Body of pancreas (tissue), 4 donors: ENCODE results near the gene DEF6. TPM values are rescaled to one million over a fixed set of nuclear protein-coding genes. Genes with fewer than 3 reads are reported as not detected.

Experiments
- ATAC-seq: fragments of 150-250 bp; one replicate; pipeline ENCODE4 v1.9.1; 2016
- DNase-seq, 4 donors: peaks; one replicate each; pipeline ENCODE4 v3.0.0-alpha.2; 2019
- H3K27ac ChIP-seq, 4 donors: fragments of 200-600 bp; sonication (generic); 1 replicate in 3 of 4; 2 replicates in 1 of 4; pipeline versions ENCODE4 v1.5.1 to v1.6.1; 2016 to 2019; ENCODE audit warnings: mild to moderate bottlenecking in 1 of 4, mixed read lengths in 1 of 4, moderate library complexity in 1 of 4
- H3K27me3 ChIP-seq, 2 donors: fragments of 200-600 bp; sonication (generic); one replicate each; pipeline ENCODE4 v1.6.0; 2016; ENCODE audit warnings: mild to moderate bottlenecking in 1 of 2
- H3K36me3 ChIP-seq, 2 donors: fragments of 200-600 bp; sonication (generic); replicated peaks in 1 of 2; 2 replicates each; pipeline ENCODE4 v1.5.1; 2016; ENCODE audit warnings: low read depth in 2 of 2; ENCODE audit not compliant: insufficient read depth in 1 of 2
- H3K4me1 ChIP-seq: fragments of 200-600 bp; sonication (generic); one replicate; pipeline ENCODE4 v1.6.0; 2016
- H3K4me3 ChIP-seq, 2 donors: fragments of 200-600 bp; sonication (generic); 1 replicate in 1 of 2; 2 replicates in 1 of 2; pipeline ENCODE4 v1.5.1; 2016 to 2019
- H3K9me3 ChIP-seq, 3 donors: fragments of 200-600 bp; sonication (generic); 1 replicate in 2 of 3; 2 replicates in 1 of 3; pipeline ENCODE4 v1.5.1; 2016
- CTCF ChIP-seq, 7 experiments: fragments of 450-650 bp in 4 of 7; fragments of 200-600 bp in 3 of 7; sonication (generic) in 3 of 7; IDR thresholded peaks; one replicate each; pipeline ENCODE4 v1.5.1; 2016 to 2019; ENCODE audit warnings: antibody characterized with exemption in 7 of 7
- POLR2A ChIP-seq, 3 donors: fragments of 450-650 bp; IDR thresholded peaks; one replicate each; pipeline ENCODE4 v1.6.1; 2016; ENCODE audit warnings: antibody characterized with exemption in 3 of 3, mild to moderate bottlenecking in 2 of 3
- WGBS, 2 donors: methylation state at CpG; one replicate each; pipeline ENCODE4 v1.1.5; 2017; 5-methylcytosine and 5-hydroxymethylcytosine counted together
- intact Hi-C: fragments of 100-400 bp; cut with DNase I; formaldehyde crosslinking; loops from one replicate; pipeline ENCODE4 v1.15.1; 2023
- total RNA-seq, 2 donors: library from RNA; depleted of rRNA; stranded (reverse); fragments of >200 nt; gene quantifications; one replicate each; pipeline ENCODE4 v1.1.0, GENCODE V29; 2016

The DEF6 gene
- total RNA-seq, 2 donors from 2014 or later = 10.2 to 23.3 TPM

- no peak for ATAC-seq
- Histone ChIP-seq H3K36me3 (no peaks in the 10 kb centered on the region), H3K27ac (peak overlapping the region in 1 of 4 donors; percentile 32), H3K4me3 (no peak overlapping the region), H3K9me3 (no peaks in the 10 kb centered on the region), H3K4me1 (no peaks in the 10 kb centered on the region), H3K27me3 (no peaks in the 10 kb centered on the region)
- WGBS, 2 donors = 71 to 80% methylated on average over 5 to 6 of the region's 6 CpGs
- no peak for DNase-seq
- TF ChIP-seq POLR2A (IDR thresholded peaks at IDR 0.05) (no peak), CTCF (IDR thresholded peaks at IDR 0.05) (no peak)
- intact Hi-C loops = no loop called here
Observed at GRCh38 chr6:35311390-35312075, 13.9 kb downstream of the DEF6 start.

DNA sequence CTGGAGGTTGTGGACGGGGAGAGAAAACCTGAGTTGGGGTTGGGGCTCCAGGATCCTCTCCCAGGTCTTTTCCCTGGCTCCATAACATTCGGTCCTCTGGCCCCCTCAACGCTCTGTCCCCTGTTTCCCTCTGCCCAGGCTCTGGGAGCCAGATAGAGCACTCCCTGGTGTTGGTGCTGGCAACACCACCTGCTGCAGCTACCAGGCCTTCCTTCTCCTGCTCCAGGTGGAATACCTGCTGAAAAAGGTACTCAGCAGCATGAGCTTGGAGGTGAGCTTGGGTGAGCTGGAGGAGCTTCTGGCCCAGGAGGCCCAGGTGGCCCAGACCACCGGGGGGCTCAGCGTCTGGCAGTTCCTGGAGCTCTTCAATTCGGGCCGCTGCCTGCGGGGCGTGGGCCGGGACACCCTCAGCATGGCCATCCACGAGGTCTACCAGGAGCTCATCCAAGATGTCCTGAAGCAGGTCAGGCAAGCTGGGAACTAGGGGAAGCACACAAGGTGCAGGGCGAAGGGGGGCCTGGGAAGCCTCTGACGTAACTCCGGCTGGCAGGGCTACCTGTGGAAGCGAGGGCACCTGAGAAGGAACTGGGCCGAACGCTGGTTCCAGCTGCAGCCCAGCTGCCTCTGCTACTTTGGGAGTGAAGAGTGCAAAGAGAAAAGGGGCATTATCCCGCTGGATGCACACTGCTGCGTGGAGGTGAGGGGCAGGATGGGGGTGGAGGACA is 14.6 kb downstream of the DEF6 start:
- Histone ChIP-seq H3K4me1 (no peaks in the 10 kb centered on the region), H3K27me3 (no peaks in the 10 kb centered on the region), H3K27ac (peak overlapping the region in 1 of 4 donors; percentile 32), H3K9me3 (no peaks in the 10 kb centered on the region), H3K4me3 (no peak overlapping the region), H3K36me3 (no peaks in the 10 kb centered on the region)
- WGBS, 2 donors = 88 to 92% methylated on average over 11 to 19 of the region's 19 CpGs
- intact Hi-C loops = no loop called here
- no peak for DNase-seq
- no peak for ATAC-seq
- TF ChIP-seq CTCF (IDR thresholded peaks at IDR 0.05) (no peak), POLR2A (IDR thresholded peaks at IDR 0.05) (no peak)

DNA sequence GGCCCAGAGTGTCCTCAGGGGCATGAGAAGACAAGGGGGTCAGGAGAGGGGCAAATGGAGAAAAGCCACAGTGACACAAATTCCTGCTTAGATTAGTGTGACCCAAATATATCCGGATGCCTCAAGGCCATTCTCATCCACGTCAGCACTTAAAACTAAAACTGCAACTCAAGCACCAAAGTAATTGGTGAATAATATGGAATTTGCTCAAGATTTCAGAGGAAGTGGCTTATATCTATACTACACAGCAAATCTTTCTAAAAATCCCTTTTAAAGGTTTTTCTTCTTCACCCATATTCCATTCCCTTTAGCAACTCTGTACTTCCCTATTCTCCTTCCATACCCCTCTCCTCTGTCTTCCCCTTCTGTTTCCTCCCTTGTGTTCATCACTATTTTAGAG is 15.2 kb downstream of the DEF6 start:
- Histone ChIP-seq H3K4me3 (no peak overlapping the region), H3K27me3 (no peaks in the 10 kb centered on the region), H3K27ac (peak overlapping the region in 1 of 4 donors; percentile 32), H3K4me1 (peaks cover 4% of the 10 kb centered on the region), H3K36me3 (no peaks in the 10 kb centered on the region), H3K9me3 (no peaks in the 10 kb centered on the region)
- 41 to 65% methylated on average over 2 of the region's 2 CpGs for WGBS, 2 donors
- DNase-seq (no peak), ATAC-seq (no peak)
- no peak for TF ChIP-seq POLR2A (IDR thresholded peaks at IDR 0.05)
- TF ChIP-seq CTCF (IDR thresholded peaks at IDR 0.05) = no peak
- intact Hi-C loops = no loop called here

DNA sequence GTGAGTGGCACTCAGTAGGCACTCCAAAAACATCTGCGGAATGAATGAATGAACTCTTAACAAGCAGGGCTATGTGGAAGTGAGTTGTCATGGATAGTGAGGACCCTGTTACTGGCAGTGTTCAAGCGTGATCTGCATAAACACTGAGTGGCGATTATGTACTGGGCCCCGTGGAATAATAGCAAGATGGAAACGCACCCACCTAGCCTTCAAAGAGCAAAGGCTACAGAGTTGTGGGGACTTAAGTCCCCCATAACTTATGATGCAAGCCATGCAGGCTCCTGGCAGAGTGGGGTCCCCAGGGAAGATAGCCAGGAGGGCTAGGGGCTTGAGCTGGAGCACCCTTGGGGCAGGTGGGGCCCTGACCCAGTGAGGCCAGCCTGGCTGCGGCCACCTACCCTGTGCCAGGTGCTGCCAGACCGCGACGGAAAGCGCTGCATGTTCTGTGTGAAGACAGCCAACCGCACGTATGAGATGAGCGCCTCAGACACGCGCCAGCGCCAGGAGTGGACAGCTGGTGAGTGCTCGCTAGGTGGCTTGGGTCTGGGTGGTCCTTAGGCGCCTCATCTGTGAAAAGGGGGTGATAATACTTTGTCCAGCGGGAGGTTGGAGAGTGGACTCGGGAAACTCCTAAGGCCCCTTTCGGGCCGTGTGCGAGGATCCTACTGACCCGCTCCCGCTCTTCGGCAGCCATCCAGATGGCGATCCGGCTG is 20.0 kb downstream of the DEF6 start:
- Histone ChIP-seq H3K9me3 (no peaks in the 10 kb centered on the region), H3K27me3 (no peaks in the 10 kb centered on the region), H3K36me3 (peaks cover 0 to 2% of the 10 kb centered on the region in 2 donors), H3K4me1 (peaks cover 12% of the 10 kb centered on the region), H3K4me3 (peak overlapping the region in 1 of 2 donors; percentile 44), H3K27ac (peak overlapping the region in 3 of 4 donors; percentile 27 to 59 (median 46))
- TF ChIP-seq POLR2A (IDR thresholded peaks at IDR 0.05) (no peak), CTCF (IDR thresholded peaks at IDR 0.05) (no peak)
- peak in 1 of 4 donors; percentile 44 for DNase-seq
- 24 to 89% methylated on average over 5 to 28 of the region's 28 CpGs for WGBS, 2 donors
- ATAC-seq = peak; percentile 25
- intact Hi-C loops = no loop called here
